SK-N-SH treated with all-trans-retinoic acid at 6 μM for 48 hours (cell line): ENCODE measurements around the gene SLC35B2.

Experiments used
- ATAC-seq: fragments of 200-7000 bp; cut with Tn5 transposase; 3 replicates; pipeline ENCODE4 v1.9.1; 2020; ENCODE audit warnings: mild to moderate bottlenecking, moderate library complexity
- ARNTL ChIP-seq: fragments of 450-650 bp; formaldehyde crosslinking; IDR thresholded peaks from 2 replicates; pipeline ENCODE4 v1.5.0; 2020; ENCODE audit warnings: low read depth, mild to moderate bottlenecking, moderate library complexity, borderline replicate concordance
- CREB5 ChIP-seq: fragments of 250-450 bp; sonication (Bioruptor Pico); IDR thresholded peaks from 2 replicates; pipeline ENCODE4 v1.5.1; 2020; ENCODE audit warnings: low read depth, mild to moderate bottlenecking, moderate library complexity
- CSDC2 ChIP-seq: fragments of 250-450 bp; sonication (Bioruptor Pico); IDR thresholded peaks from 2 replicates; pipeline ENCODE4 v1.5.0; 2020; ENCODE audit warnings: mild to moderate bottlenecking, moderate library complexity
- ESRRG ChIP-seq: fragments of 250-450 bp; sonication (Bioruptor Pico); IDR thresholded peaks from 2 replicates; pipeline ENCODE4 v1.6.1; 2021; ENCODE audit warnings: mild to moderate bottlenecking
- GLIS3 ChIP-seq: fragments of 250-450 bp; sonication (Bioruptor Pico); IDR thresholded peaks from 2 replicates; pipeline ENCODE4 v1.5.0; 2020; ENCODE audit warnings: mild to moderate bottlenecking, moderate library complexity
- OSR1 ChIP-seq: fragments of 250-450 bp; sonication (Bioruptor Pico); IDR thresholded peaks from 2 replicates; pipeline ENCODE4 v1.8.0; 2022; ENCODE audit warnings: moderate library complexity, mild to moderate bottlenecking, inconsistent platforms
- PATZ1 ChIP-seq: fragments of 250-450 bp; sonication (Bioruptor Pico); IDR thresholded peaks from 2 replicates; pipeline ENCODE4 v1.8.0; 2020; ENCODE audit warnings: mild to moderate bottlenecking, moderate library complexity, borderline replicate concordance
- PPARA ChIP-seq: fragments of 250-450 bp; sonication (Bioruptor Pico); IDR thresholded peaks from 2 replicates; pipeline ENCODE4 v1.5.0; 2020; ENCODE audit warnings: mild to moderate bottlenecking, borderline replicate concordance
- RARB ChIP-seq: fragments of 250-450 bp; sonication (Bioruptor Pico); IDR thresholded peaks from 2 replicates; pipeline ENCODE4 v1.8.0; 2021; ENCODE audit warnings: mild to moderate bottlenecking, moderate library complexity
- SNAI2 ChIP-seq: fragments of 250-450 bp; sonication (Bioruptor Pico); IDR thresholded peaks from 2 replicates; pipeline ENCODE4 v1.5.0; 2020; ENCODE audit warnings: mild to moderate bottlenecking, moderate library complexity
- TCF4 ChIP-seq: fragments of 250-450 bp; sonication (Bioruptor Pico); IDR thresholded peaks from 2 replicates; pipeline ENCODE4 v1.8.0; 2021; ENCODE audit warnings: mild to moderate bottlenecking, moderate library complexity, borderline replicate concordance
- TOX ChIP-seq: fragments of 250-450 bp; sonication (Bioruptor Pico); IDR thresholded peaks from 2 replicates; pipeline ENCODE4 v1.8.0; 2021; ENCODE audit warnings: mild to moderate bottlenecking, moderate library complexity, borderline replicate concordance
- ZC3H10 ChIP-seq: fragments of 250-450 bp; sonication (Bioruptor Pico); IDR thresholded peaks from 2 replicates; pipeline ENCODE4 v1.5.1; 2021; ENCODE audit warnings: mild to moderate bottlenecking, moderate library complexity
- ZFP3 ChIP-seq: fragments of 250-450 bp; sonication (Bioruptor Pico); IDR thresholded peaks from 2 replicates; pipeline ENCODE4 v1.5.0; 2020; ENCODE audit warnings: mild to moderate bottlenecking, moderate library complexity
- ZFP30 ChIP-seq: fragments of 450-650 bp; formaldehyde crosslinking; IDR thresholded peaks from 2 replicates; pipeline ENCODE4 v1.5.0; 2022; ENCODE audit warnings: mild to moderate bottlenecking, moderate library complexity
- ZNF565 ChIP-seq: fragments of 450-650 bp; formaldehyde crosslinking; conservative IDR thresholded peaks from 2 replicates; pipeline ENCODE4 v1.5.0; 2020; ENCODE audit warnings: low read depth, mild to moderate bottlenecking, moderate library complexity
- ZNF8 ChIP-seq: fragments of 450-650 bp; formaldehyde crosslinking; IDR thresholded peaks from 2 replicates; pipeline ENCODE4 v1.5.0; 2020; ENCODE audit warnings: mild to moderate bottlenecking, moderate library complexity
- TF ChIP-seq, protein P1 (sequence below): fragments of 250-450 bp; sonication (Bioruptor Pico); IDR thresholded peaks from 2 replicates; pipeline ENCODE4 v1.8.0; 2021; ENCODE audit warnings: low read depth, mild to moderate bottlenecking, moderate library complexity, borderline replicate concordance
- TF ChIP-seq, protein P2 (sequence below): fragments of 250-450 bp; sonication (Bioruptor Pico); IDR thresholded peaks from 2 replicates; pipeline ENCODE4 v1.5.0; 2020; ENCODE audit warnings: mild to moderate bottlenecking, moderate library complexity
- TF ChIP-seq, protein P3 (sequence below): fragments of 250-450 bp; sonication (Bioruptor Pico); IDR thresholded peaks from 2 replicates; pipeline ENCODE4 v1.5.1; 2021; ENCODE audit warnings: mild to moderate bottlenecking, moderate library complexity

Gene SLC35B2

GRCh38 chr6:44291841-44292240 is 34.5 kb upstream of the SLC35B2 start:
- TF ChIP-seq PATZ1 (CRISPR knock-in tag) (no peak), ESRRG (no peak)
- no peak for ATAC-seq

GRCh38 chr6:44289726-44290260 is 32.5 kb upstream of the SLC35B2 start:
- no peak for ATAC-seq
- TF ChIP-seq ZNF8 (CRISPR knock-in tag): no peak
- no peak for TF ChIP-seq TOX (CRISPR knock-in tag)
- TF ChIP-seq, protein P1, sequence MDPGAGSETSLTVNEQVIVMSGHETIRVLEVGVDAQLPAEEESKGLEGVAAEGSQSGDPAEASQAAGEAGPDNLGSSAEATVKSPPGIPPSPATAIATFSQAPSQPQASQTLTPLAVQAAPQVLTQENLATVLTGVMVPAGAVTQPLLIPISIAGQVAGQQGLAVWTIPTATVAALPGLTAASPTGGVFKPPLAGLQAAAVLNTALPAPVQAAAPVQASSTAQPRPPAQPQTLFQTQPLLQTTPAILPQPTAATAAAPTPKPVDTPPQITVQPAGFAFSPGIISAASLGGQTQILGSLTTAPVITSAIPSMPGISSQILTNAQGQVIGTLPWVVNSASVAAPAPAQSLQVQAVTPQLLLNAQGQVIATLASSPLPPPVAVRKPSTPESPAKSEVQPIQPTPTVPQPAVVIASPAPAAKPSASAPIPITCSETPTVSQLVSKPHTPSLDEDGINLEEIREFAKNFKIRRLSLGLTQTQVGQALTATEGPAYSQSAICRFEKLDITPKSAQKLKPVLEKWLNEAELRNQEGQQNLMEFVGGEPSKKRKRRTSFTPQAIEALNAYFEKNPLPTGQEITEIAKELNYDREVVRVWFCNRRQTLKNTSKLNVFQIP (CRISPR knock-in tag): no peak
- no peak for TF ChIP-seq ZFP3 (CRISPR knock-in tag)
- TF ChIP-seq ZFP30 (CRISPR knock-in tag): no peak
- TF ChIP-seq SNAI2 (CRISPR knock-in tag): no peak
- TF ChIP-seq PPARA (CRISPR knock-in tag): no peak
- no peak for TF ChIP-seq ESRRG
- TF ChIP-seq, protein P2, sequence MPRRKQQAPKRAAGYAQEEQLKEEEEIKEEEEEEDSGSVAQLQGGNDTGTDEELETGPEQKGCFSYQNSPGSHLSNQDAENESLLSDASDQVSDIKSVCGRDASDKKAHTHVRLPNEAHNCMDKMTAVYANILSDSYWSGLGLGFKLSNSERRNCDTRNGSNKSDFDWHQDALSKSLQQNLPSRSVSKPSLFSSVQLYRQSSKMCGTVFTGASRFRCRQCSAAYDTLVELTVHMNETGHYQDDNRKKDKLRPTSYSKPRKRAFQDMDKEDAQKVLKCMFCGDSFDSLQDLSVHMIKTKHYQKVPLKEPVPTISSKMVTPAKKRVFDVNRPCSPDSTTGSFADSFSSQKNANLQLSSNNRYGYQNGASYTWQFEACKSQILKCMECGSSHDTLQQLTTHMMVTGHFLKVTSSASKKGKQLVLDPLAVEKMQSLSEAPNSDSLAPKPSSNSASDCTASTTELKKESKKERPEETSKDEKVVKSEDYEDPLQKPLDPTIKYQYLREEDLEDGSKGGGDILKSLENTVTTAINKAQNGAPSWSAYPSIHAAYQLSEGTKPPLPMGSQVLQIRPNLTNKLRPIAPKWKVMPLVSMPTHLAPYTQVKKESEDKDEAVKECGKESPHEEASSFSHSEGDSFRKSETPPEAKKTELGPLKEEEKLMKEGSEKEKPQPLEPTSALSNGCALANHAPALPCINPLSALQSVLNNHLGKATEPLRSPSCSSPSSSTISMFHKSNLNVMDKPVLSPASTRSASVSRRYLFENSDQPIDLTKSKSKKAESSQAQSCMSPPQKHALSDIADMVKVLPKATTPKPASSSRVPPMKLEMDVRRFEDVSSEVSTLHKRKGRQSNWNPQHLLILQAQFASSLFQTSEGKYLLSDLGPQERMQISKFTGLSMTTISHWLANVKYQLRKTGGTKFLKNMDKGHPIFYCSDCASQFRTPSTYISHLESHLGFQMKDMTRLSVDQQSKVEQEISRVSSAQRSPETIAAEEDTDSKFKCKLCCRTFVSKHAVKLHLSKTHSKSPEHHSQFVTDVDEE: no peak
- no peak for TF ChIP-seq CREB5
- TF ChIP-seq OSR1 (CRISPR knock-in tag): no peak
- TF ChIP-seq ARNTL: no peak
- no peak for TF ChIP-seq ZNF565 (CRISPR knock-in tag)
- no peak for TF ChIP-seq ZC3H10
- no peak for TF ChIP-seq TCF4 (CRISPR knock-in tag)
- TF ChIP-seq, all 23 proteins: peak for 0

DNA sequence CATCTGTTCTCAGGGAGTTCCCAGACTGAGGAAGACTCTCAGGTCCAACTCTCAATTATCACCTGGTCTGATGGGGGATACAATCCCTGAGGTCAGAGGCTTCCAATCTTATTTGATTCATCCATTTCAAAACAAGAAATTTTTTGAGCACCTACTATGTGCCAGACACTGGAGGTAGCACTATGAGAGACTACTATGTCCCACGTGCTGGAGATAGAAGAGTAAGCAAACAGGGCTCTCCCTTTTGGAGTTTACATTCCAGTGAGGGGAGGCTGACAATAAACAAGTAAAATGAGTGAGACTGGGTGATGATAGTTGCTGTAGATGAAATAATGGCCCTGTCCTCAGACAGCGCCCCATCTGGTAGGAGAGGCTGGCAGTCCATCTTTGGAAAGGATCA is 29.4 kb upstream of the SLC35B2 start:
- no peak for TF ChIP-seq RARB (CRISPR knock-in tag)
- TF ChIP-seq GLIS3: no peak
- no peak for TF ChIP-seq SNAI2 (CRISPR knock-in tag)
- no peak for TF ChIP-seq PPARA (CRISPR knock-in tag)
- TF ChIP-seq, protein P3, sequence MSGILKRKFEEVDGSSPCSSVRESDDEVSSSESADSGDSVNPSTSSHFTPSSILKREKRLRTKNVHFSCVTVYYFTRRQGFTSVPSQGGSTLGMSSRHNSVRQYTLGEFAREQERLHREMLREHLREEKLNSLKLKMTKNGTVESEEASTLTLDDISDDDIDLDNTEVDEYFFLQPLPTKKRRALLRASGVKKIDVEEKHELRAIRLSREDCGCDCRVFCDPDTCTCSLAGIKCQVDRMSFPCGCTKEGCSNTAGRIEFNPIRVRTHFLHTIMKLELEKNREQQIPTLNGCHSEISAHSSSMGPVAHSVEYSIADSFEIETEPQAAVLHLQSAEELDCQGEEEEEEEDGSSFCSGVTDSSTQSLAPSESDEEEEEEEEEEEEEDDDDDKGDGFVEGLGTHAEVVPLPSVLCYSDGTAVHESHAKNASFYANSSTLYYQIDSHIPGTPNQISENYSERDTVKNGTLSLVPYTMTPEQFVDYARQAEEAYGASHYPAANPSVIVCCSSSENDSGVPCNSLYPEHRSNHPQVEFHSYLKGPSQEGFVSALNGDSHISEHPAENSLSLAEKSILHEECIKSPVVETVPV: no peak
- TF ChIP-seq CSDC2 (CRISPR knock-in tag): no peak
- no peak for TF ChIP-seq CREB5
- TF ChIP-seq TOX (CRISPR knock-in tag): no peak
- TF ChIP-seq, all 23 proteins: peak for 0
- ATAC-seq: no peak
